ENCODE measurements around the gene PXYLP1. TPM values are rescaled to one million over a fixed set of nuclear protein-coding genes. Genes with fewer than 3 reads are reported as not detected.

The PXYLP1 gene
- total and polyA plus RNA-seq, 9 of the 15 experiments (the other 6 are each of a cell fraction or from before 2014, with no cell fraction given): 0.80 to 2.9 (median 1.3) TPM

DNA sequence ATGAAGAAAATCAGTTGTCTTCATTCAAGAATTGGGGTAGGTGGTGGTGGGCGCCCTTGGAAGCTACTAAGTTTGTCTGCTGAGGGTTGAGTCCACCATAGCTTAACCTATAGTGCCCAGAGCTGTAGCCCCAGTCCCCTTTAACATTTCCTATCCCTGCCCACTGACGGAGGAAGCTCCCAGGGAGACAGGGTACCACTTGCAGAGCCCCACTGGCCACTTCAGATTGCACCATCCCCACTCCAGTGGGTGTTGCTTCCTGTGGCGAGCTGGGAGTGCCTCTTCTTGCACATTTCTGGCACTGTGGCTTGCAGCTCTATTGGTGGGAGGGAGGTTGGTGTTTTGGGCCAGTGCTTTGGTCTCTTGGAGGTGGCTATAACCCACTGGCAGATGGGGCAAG, 2.7 kb downstream of the PXYLP1 start:
- no peak overlapping the region for H3K9ac ChIP-seq (ENCODE audit: insufficient read depth in 1 of 2, low read depth in 2 of 2, low read length in 2 of 2)
- FAIRE-seq: no peak
- intact Hi-C loops (cut with micrococcal nuclease): loop anchor here (5.0 kb wide), 1 partner anchor 43 kb away; no protein-coding TSS in a partner anchor
- no peak for TF ChIP-seq ZNF124 (CRISPR knock-in tag; IDR thresholded peaks at IDR 0.05)
- no peak overlapping the region for H3K27ac ChIP-seq (ENCODE audit: extremely low read depth, low read depth, low read length)
- H3K9me1 ChIP-seq (ENCODE audit: control insufficient read depth, insufficient read depth, low read length): no peaks in the 10 kb centered on the region
- no peaks in the 10 kb centered on the region for H3K9me3 ChIP-seq (replicated peaks; ENCODE audit: control insufficient read depth, insufficient read depth, low read depth, low read length)
- H3K4me3 ChIP-seq: no peak overlapping the region
- POLR2A ChIA-PET: interaction anchor here (0.7 to 1.5 kb wide), 2 partner anchors 22 to 37 kb away, joined by 4 to 5 read pairs; no protein-coding TSS in a partner anchor
- CTCF ChIA-PET (ENCODE audit: low intra/inter-chr PET ratio): no interaction called here
- H3K4me2 ChIP-seq (ENCODE audit: insufficient read depth, low read length): no peak overlapping the region
- no peak for DNase-seq (ENCODE audit: extremely low read depth in 1 of 4, low spot score in 3 of 4)
- in situ Hi-C loops (cut with MboI): no loop called here
- H3K79me2 ChIP-seq (ENCODE audit: control insufficient read depth, insufficient read depth, low read length): no peaks in the 10 kb centered on the region
- H4K20me1 ChIP-seq (replicated peaks; ENCODE audit: control insufficient read depth, insufficient read depth, low read length): peaks cover 4% of the 10 kb centered on the region; the same call in 1 of the 2 replicates
- BruUV-seq (replicated peaks): no TSS peak
- 0% methylated on average over 3 of the region's 3 CpGs for WGBS (ENCODE audit: insufficient coverage, low coverage, missing lambda C conversion rate)
- ATAC-seq: no peak
- H3K4me1 ChIP-seq (replicated peaks in 1 of 2; ENCODE audit: control insufficient read depth in 2 of 2, insufficient read depth in 2 of 2, low read length in 2 of 2): peaks cover 15 to 21% of the 10 kb centered on the region in 2 experiments
- H3K36me3 ChIP-seq (ENCODE audit: control insufficient read depth, insufficient read depth, low read length): no peaks in the 10 kb centered on the region
- H3K27me3 ChIP-seq (ENCODE audit: control insufficient read depth in 2 of 2, insufficient read depth in 2 of 2, low read length in 2 of 2): peaks cover 13 to 52% of the 10 kb centered on the region in 2 experiments; a peak in 4 of 5 replicates
- no peak overlapping the region for H2AFZ ChIP-seq (ENCODE audit: low read depth, low read length)

DNA sequence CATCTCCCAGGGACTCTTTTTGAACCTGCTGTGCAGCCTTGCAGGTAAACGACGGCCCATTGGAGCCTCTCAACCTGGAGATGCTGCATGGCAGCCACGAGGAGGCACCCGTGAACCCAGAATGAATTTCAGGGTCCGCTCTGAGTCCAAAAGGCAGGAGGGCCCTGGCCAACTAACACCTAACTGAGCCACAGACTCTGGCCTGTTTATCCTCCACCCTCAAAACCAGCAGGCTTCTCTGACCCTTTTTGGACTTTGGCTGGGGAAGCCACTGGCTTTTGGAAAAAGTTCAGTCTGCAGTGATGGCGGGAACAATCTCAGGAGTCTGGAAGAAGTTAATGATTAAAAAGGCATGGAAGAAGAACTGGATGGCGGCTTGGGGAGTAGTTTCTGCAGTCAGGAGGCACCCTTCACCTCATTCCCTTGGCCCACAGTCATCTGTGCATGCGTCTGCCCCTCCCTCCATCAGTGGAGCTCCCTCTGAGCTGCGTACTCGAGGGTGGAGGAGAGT, 4.1 kb downstream of the PXYLP1 start:
- Histone ChIP-seq H3K9me1 (ENCODE audit: control insufficient read depth, insufficient read depth, low read length) (no peaks in the 10 kb centered on the region), H3K9ac (ENCODE audit: insufficient read depth in 1 of 2, low read depth in 2 of 2, low read length in 2 of 2) (no peak overlapping the region), H4K20me1 (replicated peaks; ENCODE audit: control insufficient read depth, insufficient read depth, low read length) (peaks cover 4% of the 10 kb centered on the region; the same call in 1 of the 2 replicates), H2AFZ (ENCODE audit: low read depth, low read length) (no peak overlapping the region), H3K36me3 (ENCODE audit: control insufficient read depth, insufficient read depth, low read length) (no peaks in the 10 kb centered on the region), H3K9me3 (replicated peaks; ENCODE audit: control insufficient read depth, insufficient read depth, low read depth, low read length) (no peaks in the 10 kb centered on the region), H3K79me2 (ENCODE audit: control insufficient read depth, insufficient read depth, low read length) (no peaks in the 10 kb centered on the region), H3K4me1 (replicated peaks in 1 of 2; ENCODE audit: control insufficient read depth in 2 of 2, insufficient read depth in 2 of 2, low read length in 2 of 2) (peaks cover 21 to 29% of the 10 kb centered on the region in 2 experiments), H3K27ac (ENCODE audit: extremely low read depth, low read depth, low read length) (no peak overlapping the region), H3K4me2 (ENCODE audit: insufficient read depth, low read length) (no peak overlapping the region), H3K4me3 (no peak overlapping the region), H3K27me3 (ENCODE audit: control insufficient read depth in 2 of 2, insufficient read depth in 2 of 2, low read length in 2 of 2) (peaks cover 13 to 54% of the 10 kb centered on the region in 2 experiments; a peak in 4 of 5 replicates)
- ATAC-seq (no peak), DNase-seq (ENCODE audit: extremely low read depth in 1 of 4, low spot score in 3 of 4) (peak in 3 of 4 experiments; percentile 25 to 51 (median 27)), FAIRE-seq (no peak)
- CTCF ChIA-PET (ENCODE audit: low intra/inter-chr PET ratio): interaction anchor here (1.4 kb wide), 1 partner anchor 20 kb away, joined by 4 read pairs; no protein-coding TSS in a partner anchor
- BruUV-seq (replicated peaks): no TSS peak
- POLR2A ChIA-PET: interaction anchor here (2.2 kb wide), 1 partner anchor 10 kb away, joined by 5 read pairs; no protein-coding TSS in a partner anchor
- in situ Hi-C loops (cut with MboI): loop anchor here (5.0 kb wide), 1 partner anchor 217 kb away; no protein-coding TSS in a partner anchor
- 11% methylated on average over 10 of the region's 10 CpGs for WGBS (ENCODE audit: insufficient coverage, low coverage, missing lambda C conversion rate)
- intact Hi-C loops (cut with micrococcal nuclease): loop anchor here (1.0 kb wide), 1 partner anchor 21 kb away; no protein-coding TSS in a partner anchor
- no peak for TF ChIP-seq CBX5 (IDR thresholded peaks at IDR 0.05; ENCODE audit: borderline replicate concordance, low read depth)
- TF ChIP-seq, protein P1, sequence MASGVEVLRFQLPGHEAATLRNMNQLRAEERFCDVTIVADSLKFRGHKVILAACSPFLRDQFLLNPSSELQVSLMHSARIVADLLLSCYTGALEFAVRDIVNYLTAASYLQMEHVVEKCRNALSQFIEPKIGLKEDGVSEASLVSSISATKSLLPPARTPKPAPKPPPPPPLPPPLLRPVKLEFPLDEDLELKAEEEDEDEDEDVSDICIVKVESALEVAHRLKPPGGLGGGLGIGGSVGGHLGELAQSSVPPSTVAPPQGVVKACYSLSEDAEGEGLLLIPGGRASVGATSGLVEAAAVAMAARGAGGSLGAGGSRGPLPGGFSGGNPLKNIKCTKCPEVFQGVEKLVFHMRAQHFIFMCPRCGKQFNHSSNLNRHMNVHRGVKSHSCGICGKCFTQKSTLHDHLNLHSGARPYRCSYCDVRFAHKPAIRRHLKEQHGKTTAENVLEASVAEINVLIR (CRISPR knock-in tag; IDR thresholded peaks at IDR 0.05): no peak
- TF ChIP-seq L3MBTL2 (IDR thresholded peaks at IDR 0.05): no peak
- TF ChIP-seq RFX7 (CRISPR knock-in tag; IDR thresholded peaks at IDR 0.05): no peak
- TF ChIP-seq MEF2D (tag; conservative IDR thresholded peaks at IDR 0.05; ENCODE audit: low read depth): no peak
- TF ChIP-seq ZNF408 (CRISPR knock-in tag; IDR thresholded peaks at IDR 0.05; ENCODE audit: low read depth): no peak
- TF ChIP-seq RAD21 (CRISPR knock-in tag; conservative IDR thresholded peaks at IDR 0.05 in 1 of 2, IDR thresholded peaks at IDR 0.05 in 1 of 2): peak; percentile 54 to 63
- 0 out of 2 replicates have a peak, but pooled peaks have one; percentile 32 for TF ChIP-seq ZNF764 (CRISPR knock-in tag; IDR thresholded peaks at IDR 0.05; ENCODE audit: low read depth)
- no peak for TF ChIP-seq ZBTB8A (IDR thresholded peaks at IDR 0.05; ENCODE audit: partially characterized antibody)
- TF ChIP-seq DACH1 (IDR thresholded peaks at IDR 0.05; ENCODE audit: partially characterized antibody): no peak
- TF ChIP-seq ZNF282 (CRISPR knock-in tag; IDR thresholded peaks at IDR 0.05): no peak
- TF ChIP-seq, protein P2, sequence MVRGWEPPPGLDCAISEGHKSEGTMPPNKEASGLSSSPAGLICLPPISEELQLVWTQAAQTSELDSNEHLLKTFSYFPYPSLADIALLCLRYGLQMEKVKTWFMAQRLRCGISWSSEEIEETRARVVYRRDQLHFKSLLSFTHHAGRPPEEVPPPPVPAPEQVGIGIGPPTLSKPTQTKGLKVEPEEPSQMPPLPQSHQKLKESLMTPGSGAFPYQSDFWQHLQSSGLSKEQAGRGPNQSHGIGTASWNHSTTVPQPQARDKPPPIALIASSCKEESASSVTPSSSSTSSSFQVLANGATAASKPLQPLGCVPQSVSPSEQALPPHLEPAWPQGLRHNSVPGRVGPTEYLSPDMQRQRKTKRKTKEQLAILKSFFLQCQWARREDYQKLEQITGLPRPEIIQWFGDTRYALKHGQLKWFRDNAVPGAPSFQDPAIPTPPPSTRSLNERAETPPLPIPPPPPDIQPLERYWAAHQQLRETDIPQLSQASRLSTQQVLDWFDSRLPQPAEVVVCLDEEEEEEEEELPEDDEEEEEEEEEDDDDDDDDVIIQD (CRISPR knock-in tag; IDR thresholded peaks at IDR 0.05): no peak

Measured in K562 (cell line).